ENCODE results near the gene LARGE1. TPM values are rescaled to one million over a fixed set of nuclear protein-coding genes. Genes with fewer than 3 reads are reported as not detected.

LARGE1 gene
- total and polyA plus RNA-seq, 2 of the 8 experiments (the other 6 are each of a cell fraction or from before 2014, with no cell fraction given) = 43.7 to 83.0 TPM

DNA sequence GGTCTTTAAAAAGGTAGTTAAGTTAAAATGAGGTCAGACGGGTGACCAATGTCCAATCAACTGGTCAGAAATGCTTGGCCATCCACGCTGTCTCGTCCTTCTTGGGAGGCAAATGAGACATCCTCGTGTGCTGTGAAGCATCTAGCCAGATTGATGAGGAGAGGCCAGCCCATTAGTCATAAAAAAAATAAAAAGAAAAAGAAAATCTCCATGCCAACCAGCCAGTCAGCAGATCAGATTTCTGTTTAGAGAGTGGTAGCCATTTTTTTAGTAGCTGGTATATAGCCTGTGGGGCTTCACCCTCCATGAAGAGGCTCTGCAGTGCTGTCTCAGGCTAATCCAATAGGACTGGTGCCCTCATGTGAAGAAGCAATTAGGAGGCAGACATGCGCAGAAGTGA, 519.0 kb downstream of the LARGE1 start:
- H2BK12ac ChIP-seq (ENCODE audit: low read depth, low read length) = no peak overlapping the region
- no peak for FAIRE-seq
- no peak overlapping the region for H3K56ac ChIP-seq (replicated peaks; ENCODE audit: insufficient read length, low read depth, low read length)
- no peak overlapping the region for H3K9ac ChIP-seq (replicated peaks in 1 of 4; ENCODE audit: extremely low read depth in 1 of 4, low read depth in 3 of 4, low read length in 3 of 4)
- H3K36me3 ChIP-seq (ENCODE audit: control insufficient read depth in 2 of 4, insufficient read depth in 4 of 4, low read length in 3 of 4) = no peaks in the 10 kb centered on the region
- WGBS, 2 experiments (ENCODE audit: extremely low coverage in 1 of 2, insufficient coverage in 1 of 2, insufficient read length in 1 of 2, insufficient replicate concordance in 2 of 2, low coverage in 1 of 2, low lambda C conversion rate in 2 of 2, missing lambda C conversion rate in 1 of 2) = 82% methylated on average over 5 of the region's 5 CpGs; no CpG with 5 or more reads in 1 of the 2 experiments
- no peaks in the 10 kb centered on the region for H4K20me1 ChIP-seq (replicated peaks in 1 of 2; ENCODE audit: control insufficient read depth in 1 of 2, insufficient read depth in 2 of 2, low read length in 2 of 2)
- H3K23ac ChIP-seq (ENCODE audit: insufficient read length) = no peak overlapping the region
- no peak for DNase-seq (ENCODE audit: low read depth in 1 of 2, low spot score in 2 of 2)
- ChIA-PET POLR2A (ENCODE audit: partially characterized antibody) (interaction anchor here (0.9 kb wide), 1 partner anchor 8 kb away, joined by 3 read pairs; no protein-coding TSS in a partner anchor), CTCF (ENCODE audit: partially characterized antibody) (interaction anchor here (0.6 to 2.1 kb wide), 4 partner anchors 12 to 93 kb away, joined by 3 to 5 read pairs (median 4); no protein-coding TSS in a partner anchor)
- H2AFZ ChIP-seq (ENCODE audit: low read length) = no peak overlapping the region
- H3K79me1 ChIP-seq (ENCODE audit: low read depth, low read length) = 0 out of 2 replicates have a peak, but pooled peaks cover 2% of the 10 kb centered on the region
- no peak overlapping the region for H2AK5ac ChIP-seq (ENCODE audit: low read depth, low read length)
- no peak overlapping the region for H2BK5ac ChIP-seq (ENCODE audit: low read depth, low read length)
- no peak overlapping the region for H2BK15ac ChIP-seq (ENCODE audit: low read length)
- no peak overlapping the region for H2BK20ac ChIP-seq (ENCODE audit: low read length)
- no peaks in the 10 kb centered on the region for H3K23me2 ChIP-seq (ENCODE audit: low read depth, low read length)
- no peak overlapping the region for H3K27ac ChIP-seq (ENCODE audit: low read depth, low read length)
- no peaks in the 10 kb centered on the region for H3K9me3 ChIP-seq (ENCODE audit: insufficient read depth in 2 of 2, low read depth in 1 of 2, low read length in 1 of 2)
- H3K4me3 ChIP-seq (ENCODE audit: extremely low read depth in 1 of 4, insufficient read depth in 2 of 4, low read depth in 3 of 4, low read length in 4 of 4) = no peak overlapping the region
- no peaks in the 10 kb centered on the region for H3K4me1 ChIP-seq (replicated peaks in 1 of 4; ENCODE audit: control insufficient read depth in 3 of 4, insufficient read depth in 4 of 4, low read length in 3 of 4)
- no peaks in the 10 kb centered on the region for H3K79me2 ChIP-seq (ENCODE audit: control insufficient read depth in 1 of 2, insufficient read depth in 2 of 2, low read length in 2 of 2)
- no peak overlapping the region for H3K14ac ChIP-seq (ENCODE audit: insufficient read length)
- no peak overlapping the region for H2BK120ac ChIP-seq (replicated peaks; ENCODE audit: low read depth, low read length)
- H4K8ac ChIP-seq (ENCODE audit: extremely low read depth, insufficient read depth, low read length) = no peak overlapping the region
- no peak overlapping the region for H3K4ac ChIP-seq (replicated peaks; ENCODE audit: insufficient read length, low read depth, low read length)
- no peak overlapping the region for H3K18ac ChIP-seq (ENCODE audit: extremely low read depth, low read length)
- no peak overlapping the region for H4K5ac ChIP-seq (ENCODE audit: insufficient read length, low read depth, low read length)
- no peak overlapping the region for H4K91ac ChIP-seq (replicated peaks; ENCODE audit: insufficient read length, low read length)
- no peak overlapping the region for H3K4me2 ChIP-seq (ENCODE audit: insufficient read depth in 1 of 2, low read depth in 2 of 2, low read length in 2 of 2)
- no peaks in the 10 kb centered on the region for H3K27me3 ChIP-seq (replicated peaks in 1 of 4; ENCODE audit: control insufficient read depth in 3 of 4, extremely low read depth in 1 of 4, insufficient read depth in 3 of 4, low read length in 3 of 4)
- TF ChIP-seq CBX5 (IDR thresholded peaks at IDR 0.05; ENCODE audit: low read depth, low read length) (no peak), RAD21 (IDR thresholded peaks at IDR 0.05 in 1 of 2, conservative IDR thresholded peaks at IDR 0.05 in 1 of 2; ENCODE audit: low read depth in 2 of 2, low read length in 2 of 2) (no peak), NRF1 (IDR thresholded peaks at IDR 0.05; ENCODE audit: low read depth, low read length) (no peak), PHF8 (conservative IDR thresholded peaks at IDR 0.05; ENCODE audit: low read depth, low read length) (no peak), NANOG (IDR thresholded peaks at IDR 0.05; ENCODE audit: insufficient read depth, low read depth, low read length, poor library complexity, severe bottlenecking) (no peak), BRCA1 (IDR thresholded peaks at IDR 0.05; ENCODE audit: low read depth, low read length) (no peak), RXRA (IDR thresholded peaks at IDR 0.05; ENCODE audit: insufficient read depth, low read depth, low read length) (no peak), ZNF274 (IDR thresholded peaks at IDR 0.05; ENCODE audit: borderline replicate concordance, extremely low read depth, low read length) (no peak)
